Measurements from ENCODE around the gene MS4A4A.
"Not testable (repeated sequence)": the region's sequence is repeated elsewhere in the genome, so short reads cannot be mapped to it uniquely, and the experiment has no call there.

The MS4A4A gene

DNA sequence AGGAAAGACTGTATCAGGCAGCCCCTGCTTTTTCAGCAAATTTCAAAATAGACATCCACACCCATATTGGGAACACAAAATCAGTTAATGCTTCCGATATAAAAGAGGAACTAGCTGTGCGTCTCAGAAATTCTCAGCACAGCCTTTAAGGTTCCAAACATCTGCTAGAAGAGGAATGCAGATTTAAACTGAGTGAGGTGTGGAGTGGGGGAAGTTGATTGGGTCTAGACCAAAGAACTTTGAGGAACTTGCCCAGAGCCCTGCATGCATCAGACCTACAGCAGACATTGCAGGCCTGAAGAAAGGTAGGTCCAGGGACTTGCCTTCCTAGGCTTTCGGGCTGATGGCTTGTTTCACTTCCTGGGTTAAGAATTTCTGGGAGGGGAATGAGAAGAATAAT lies at the start of gene MS4A4A:
Gene MS4A4A (plus strand): TSS at position 255 of the 400 bp plus-strand sequence. CDS start 10 bp downstream, at position 265.
- DNase-seq (ENCODE audit: low spot score): no peak

DNA sequence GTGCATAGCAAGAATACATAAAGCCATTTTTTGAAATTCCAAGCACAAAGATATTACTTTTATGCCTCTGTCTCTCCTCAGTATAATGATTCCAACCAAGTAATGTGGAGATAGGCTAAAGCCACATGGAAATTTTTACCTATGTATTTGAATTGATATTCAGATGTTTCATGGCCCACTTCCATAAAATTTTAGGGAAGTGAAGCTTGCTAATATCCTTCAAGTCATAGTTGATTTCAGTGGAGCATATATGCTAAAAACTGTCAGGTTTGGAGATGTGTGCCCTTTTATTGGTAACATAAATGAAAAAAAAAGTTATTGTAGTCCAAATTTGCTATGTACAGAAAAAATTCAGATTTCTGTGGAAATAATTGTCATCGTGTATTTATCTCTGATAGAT lies 49.8 kb upstream of the MS4A4A start:
- DNase-seq (ENCODE audit: low spot score): no peak

DNA sequence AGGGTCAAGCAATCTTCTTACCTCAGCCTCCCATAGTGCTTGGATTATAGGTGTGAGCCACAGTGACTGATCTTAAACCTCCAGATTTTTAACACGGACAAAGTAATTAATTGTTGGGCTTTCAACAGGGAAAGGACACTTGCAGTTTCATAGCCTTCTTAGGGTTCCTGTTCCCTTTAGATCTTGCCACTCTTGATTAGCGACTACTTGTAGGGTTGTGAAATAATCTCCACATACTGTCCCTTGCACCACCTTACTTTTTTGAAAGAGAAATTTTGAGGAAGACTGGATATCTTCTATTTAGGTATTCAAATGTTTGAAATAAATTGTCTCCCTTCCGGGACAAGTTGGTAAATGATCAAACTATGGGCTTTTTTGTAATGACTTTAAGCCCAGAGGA lies 45.1 kb upstream of the MS4A4A start:
- no peak for DNase-seq (ENCODE audit: low spot score)

DNA sequence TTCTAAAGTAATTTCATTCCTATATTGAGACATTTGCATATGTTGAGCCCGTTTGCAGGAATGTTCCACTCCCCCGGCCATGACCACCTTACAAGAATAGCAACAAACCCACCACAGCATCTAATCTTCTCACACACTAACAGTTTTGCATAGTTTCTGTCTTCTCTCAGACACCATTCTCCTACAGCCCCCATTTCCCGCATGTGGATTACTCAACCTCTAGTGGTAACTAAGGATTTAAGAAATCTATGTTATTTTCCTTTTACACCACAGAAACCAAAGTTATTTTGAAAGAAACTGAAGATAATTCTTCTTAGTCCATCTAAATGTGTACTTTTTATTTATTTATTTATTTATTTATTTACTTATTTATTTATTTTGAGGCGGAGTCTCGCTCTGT lies 39.8 kb upstream of the MS4A4A start:
- no peak for DNase-seq (ENCODE audit: low spot score)

DNA sequence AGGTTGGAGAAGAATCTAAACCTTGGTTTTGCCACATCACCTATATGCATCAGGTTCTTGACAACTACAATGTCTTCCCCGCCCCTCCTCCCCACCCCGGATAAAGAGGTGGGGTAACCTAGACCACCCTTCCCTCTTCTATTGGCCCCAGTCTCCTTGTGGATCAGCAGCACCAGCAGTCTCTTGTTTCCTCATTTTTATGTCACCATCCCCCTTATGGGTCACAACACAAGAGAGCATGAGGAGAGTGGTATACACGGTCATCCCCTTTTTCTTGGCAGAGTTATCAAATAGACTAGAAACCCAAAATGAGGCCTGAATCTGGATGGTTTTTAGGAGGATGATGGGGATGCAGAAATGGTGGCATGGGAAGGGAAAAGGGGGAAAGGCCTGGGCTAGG lies 38.7 kb upstream of the MS4A4A start:
- no peak for DNase-seq (ENCODE audit: low spot score)

DNA sequence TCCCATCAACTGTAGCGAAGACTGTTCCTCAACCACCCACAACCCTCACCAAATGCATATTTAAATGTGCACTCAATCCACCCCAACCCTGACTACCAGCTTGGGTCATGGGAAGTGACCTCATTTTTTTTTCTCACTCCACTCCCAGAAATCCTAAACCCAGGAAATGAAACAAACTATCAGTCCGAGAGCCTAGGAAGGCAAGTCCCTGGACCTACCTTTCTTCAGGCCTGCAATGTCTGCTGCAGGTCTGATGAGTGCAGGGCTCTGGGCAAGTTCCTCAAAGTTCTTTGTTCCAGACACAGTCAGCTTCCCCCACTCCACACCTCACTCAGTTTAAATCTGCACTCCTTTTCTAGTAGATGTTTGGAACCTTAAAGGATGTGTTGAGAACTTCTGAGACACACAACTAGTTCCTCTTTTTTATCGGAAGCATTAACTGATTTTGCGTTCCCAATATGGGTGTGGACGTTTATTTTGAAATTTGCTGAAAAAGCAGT lies 37.7 kb upstream of the MS4A4A start, which contains the start of gene MS4A4E:
Gene MS4A4E (minus strand): TSS at position 398 of the 500 bp plus-strand sequence. CDS start 13,082 bp downstream, outside the sequence.
- no peak for DNase-seq (ENCODE audit: low spot score)

DNA sequence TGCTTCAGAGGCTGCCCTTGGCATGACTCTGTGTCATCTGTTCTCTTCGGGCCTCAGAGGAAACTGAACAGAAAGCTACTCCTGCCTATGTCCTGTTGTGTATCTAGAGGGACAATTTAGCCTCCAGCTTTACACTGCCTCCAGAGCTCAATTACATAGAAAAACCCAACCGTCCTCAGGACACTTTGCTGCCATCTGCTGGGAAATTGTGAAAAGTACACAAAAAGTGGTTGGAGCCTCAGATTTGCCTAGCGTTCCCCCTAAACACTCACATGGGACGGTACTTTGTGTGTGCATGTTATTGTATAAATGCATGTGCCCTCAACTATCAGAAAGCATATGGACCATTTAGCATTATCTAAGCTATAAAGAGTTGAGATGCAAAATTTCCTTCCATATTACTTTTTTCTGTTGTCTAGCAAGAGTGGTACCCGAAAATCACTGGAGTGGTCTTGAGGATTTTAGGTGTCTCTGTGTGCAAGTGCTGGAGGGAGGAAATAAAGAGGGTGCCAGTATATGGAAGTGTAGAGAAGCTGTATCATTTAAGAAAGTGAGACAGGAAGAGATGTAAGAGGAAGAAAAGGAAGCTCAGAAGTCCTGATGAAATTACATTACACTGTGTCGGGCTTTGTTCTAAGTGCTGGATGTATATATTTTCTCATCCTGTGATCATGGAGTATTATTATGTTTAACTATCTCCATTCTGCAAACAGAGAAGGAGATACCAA lies 28.8 kb upstream of the MS4A4A start:
- DNase-seq (ENCODE audit: low spot score): no peak

DNA sequence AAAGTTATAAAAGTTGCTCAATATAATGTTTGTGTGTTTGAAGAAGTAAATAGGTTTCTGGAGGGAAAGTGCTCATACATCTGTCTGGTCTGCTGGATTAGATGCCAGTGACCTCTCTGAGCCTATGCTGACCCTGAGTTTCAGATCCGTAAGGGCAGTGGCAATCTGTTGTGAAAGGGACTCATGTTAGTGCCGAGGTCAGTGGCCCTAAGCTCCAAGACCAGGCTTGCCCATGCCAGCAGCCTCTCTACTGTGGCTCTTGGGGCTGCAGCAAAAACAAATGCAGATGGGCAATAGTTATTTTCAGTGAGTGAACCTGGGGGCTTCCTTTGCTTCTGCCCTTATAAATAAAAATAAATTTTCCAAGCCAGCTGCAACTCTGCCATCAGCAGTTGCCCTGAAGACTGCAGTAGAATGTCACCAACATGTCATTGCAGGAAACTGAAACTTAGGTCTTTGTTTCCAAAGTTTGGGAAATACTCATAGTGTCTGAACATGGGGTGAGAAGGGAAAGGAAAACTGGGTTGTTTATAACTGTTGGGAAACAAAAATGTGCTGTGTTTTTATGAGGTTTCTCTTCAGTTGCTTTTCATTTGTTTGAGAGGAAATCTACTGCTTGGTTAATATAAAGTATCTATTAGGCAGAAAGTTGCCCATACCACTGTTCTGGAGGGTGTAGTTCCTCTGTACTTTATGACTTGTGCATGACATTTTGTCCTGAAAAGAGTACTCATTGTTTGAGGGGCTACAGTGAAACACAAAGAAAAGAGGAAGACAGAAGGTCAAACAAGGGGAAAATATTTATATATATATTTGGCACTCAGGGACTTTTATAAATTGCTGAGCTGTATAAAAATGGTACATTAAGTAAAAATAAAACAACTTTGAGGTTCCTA lies 28.0 kb upstream of the MS4A4A start:
- DNase-seq (ENCODE audit: low spot score): no peak

DNA sequence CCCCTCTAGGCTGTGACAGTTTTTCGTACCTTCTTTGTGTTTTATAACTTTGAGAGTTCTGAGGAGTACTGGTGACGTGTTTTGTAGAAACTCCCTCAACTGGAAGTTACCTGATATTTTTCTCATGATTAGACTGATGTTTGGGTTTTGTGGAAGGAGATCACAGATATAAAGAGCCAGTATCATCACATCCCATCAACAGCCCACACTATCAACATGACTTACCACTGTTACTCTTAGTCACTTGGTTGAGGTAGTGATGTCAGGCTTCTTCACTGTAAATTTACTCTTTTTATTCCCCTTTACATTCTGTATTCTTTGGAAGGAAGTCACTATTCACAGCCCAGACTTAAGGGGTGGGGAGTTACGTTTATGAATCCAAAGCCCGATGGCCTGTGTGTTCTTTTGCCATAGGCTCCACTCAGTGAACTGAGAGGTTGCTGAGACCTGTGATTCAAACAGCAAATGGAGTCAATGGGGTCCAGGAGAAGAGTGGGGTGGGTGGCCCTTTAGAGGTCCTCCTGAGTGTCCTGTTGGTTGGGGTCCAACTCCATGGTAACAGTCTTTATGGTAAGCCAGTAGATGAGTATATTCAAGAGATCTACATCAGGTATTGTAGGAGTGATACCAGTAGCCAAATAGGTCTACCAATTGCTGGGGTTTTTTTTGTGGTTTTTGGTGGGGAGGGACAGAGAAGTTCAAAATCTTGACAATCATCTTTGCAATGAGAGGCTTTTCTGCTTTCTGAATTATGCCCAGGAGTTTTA lies 22.3 kb upstream of the MS4A4A start:
- DNase-seq (ENCODE audit: low spot score): no peak

DNA sequence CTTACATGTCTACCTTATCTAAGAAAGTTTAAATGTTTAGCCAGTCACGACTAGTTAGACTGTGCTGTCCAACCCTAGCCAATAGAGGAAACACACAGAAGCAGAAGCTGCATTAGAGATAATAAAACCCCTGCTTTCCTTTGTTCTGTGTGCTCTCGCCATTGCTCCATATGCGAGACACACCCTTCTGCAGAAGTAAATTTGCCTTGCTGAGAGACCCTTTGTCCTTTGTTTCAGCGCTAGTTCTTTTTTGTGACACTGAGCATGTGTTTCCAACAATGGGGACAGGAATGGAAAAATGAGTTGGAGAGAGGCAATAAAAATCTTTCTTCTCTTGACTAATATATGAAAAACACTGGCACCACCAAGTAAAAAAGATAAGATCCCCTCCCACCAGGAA lies 19.5 kb upstream of the MS4A4A start:
- no peak for DNase-seq (ENCODE audit: low spot score)

DNA sequence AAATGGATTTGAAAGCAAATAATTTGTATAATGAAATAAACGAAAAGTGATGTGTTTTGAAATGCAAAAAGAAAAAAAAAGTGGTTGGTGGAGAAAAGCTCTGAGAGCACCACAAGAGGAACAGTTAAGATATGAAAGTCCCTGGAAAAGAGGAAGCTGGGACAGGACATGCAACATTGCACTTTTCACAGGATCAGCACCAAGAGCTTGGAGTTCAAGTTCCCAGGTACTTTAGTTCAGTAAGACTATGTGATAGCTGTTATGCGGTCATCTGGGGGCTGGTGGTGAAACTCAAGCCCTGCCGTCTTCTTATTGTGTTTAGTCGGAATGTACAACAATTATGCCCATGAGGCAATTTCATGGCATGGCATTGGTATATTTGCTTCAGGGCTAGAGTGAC lies 17.1 kb upstream of the MS4A4A start:
- no peak for DNase-seq (ENCODE audit: low spot score)

DNA sequence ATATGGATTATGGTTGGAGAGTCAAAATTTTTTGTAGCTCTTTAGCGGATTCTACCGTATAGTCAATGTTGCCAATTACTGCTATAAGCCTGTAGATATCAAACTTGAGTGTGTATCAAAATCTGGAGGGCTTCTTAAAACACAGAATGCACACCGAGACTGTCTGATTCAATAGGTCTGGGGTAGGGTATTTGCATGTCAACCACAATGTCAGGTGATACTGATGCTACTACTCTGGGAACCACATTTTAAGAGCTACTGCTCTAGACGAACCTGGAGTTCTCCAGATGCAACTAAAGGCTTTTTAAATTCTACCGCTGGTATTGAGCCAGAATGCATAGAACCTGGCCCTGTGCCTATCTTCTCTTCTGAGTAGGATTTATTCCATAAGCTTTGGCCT lies 15.8 kb upstream of the MS4A4A start:
- DNase-seq (ENCODE audit: low spot score): no peak

DNA sequence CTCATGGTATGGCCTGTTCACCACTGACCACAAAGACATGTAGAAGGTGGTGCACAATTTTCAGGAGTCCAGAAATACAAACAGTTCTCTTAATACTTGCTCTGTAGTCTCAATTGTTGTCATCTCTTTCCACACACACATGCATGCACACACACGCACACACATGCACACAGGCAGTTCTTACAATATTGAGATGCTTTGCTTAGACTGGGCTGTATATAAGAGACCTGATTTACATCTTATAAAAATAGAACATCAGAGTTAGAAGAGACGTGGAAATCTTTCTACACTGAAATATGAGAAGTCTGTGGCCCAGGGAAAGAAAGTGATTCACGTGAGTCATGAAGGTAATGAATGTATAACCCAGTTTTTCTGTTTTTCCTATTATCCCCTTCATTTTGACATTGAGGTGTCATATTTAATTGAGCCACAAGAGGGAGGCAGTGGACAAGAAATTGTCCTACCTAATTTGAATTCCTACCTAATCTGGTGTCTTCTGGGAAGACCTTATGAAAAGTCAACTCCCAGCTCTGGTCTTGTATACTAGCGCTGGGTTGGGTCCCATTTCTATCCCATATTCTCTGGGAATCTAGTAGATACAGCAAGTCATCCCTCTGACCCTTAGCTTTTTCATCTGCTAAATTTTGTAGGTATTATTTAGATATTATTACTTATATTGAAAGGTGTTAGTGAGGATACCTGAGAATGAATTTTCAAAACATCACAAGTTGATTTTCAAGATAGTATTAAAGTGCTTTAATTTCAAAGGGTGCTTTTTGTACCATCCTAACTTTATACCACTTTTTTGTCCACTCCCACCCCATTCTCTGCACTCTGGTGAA lies 14.9 kb upstream of the MS4A4A start:
- DNase-seq (ENCODE audit: low spot score): peak; percentile 85

DNA sequence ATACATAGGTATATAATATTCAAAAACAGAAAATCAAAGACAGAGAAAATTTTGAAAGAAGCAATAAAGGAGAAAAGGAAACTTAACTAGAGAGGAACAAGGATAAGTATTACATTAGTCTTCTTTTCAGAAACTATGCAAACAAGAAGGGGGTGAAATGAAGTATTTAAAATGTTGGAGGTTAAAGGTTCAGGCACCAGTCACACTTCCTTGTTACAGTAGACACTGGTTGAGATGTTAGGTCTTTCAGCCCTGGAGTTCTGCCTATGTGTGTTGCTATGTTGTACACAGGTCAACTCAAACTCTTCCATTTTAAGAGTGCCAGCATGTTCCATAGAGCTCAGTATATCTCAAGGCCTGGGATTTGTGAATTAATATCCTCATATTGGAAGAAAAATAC lies 6.0 kb upstream of the MS4A4A start:
- DNase-seq (ENCODE audit: low spot score): no peak

DNA sequence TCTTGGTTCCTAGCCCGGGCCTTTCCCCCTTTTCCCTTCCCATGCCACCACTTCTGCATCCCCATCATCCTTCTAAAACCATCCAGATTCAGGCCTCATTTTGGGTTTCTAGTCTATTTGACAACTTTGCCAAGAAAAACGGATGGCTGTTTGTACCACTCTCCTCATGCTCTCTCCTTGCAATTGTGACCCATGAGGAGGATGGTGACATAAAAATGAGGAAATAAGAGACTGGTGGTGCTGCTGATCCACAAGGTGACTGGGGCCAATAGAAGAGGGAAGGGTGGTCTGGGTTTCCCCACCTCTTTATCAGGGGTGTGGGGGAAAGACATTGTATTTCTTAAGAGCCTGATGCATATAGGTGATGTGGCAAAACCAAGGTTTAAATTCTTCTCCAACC lies 1.0 kb downstream of the MS4A4A start:
- DNase-seq (ENCODE audit: low spot score): no peak

DNA sequence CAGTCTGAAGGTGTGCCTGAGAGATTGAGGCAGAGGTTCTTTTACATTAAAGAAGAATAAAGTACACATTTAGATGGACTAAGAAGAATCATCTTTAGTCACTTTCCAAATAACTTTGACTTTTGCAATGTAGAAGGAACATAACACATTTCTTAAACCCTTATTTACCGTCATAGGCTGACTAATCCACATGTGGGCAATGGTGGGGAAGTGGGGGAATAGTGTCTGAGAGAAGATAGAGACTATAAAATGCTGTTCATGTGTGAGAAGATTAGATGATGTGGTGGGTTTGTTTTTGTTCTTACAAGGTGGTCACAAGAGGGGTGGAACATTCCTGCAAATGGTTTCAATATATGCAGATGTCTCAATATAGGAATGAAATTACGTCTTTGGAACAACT lies 1.8 kb downstream of the MS4A4A start:
- DNase-seq (ENCODE audit: low spot score): no peak

DNA sequence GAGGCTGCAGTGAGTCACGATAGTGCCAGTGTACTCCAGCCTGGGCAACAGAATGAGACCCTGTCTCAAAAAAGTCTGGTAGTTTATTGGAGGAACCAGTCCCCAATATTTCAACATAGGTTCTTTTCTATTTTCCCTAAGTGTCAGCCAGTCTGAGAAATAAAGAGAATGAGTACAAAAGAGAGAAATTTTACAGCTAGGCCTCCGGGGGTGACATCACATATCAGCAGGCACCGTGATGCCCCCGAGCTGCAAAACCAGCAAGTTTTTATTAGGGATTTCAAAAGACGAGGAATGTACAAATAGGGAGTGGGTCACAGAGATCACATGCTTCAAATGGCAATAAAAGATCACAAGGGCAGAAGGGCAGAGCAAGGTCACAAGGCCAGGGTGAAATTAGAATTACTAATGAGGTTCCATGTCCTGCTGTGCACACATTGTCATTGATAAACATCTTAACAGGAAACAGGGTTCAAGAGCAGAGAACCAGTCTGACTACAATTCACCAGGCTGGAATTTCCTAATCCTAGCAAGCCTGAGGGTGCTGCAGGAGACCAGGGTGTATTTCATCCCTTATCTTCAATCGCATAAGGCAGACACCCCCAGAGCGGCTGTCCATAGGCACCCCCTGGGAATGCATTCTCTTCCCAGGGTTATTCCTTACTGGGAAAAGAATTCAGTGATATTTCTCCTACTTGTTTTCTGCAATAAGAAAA lies 5.1 kb downstream of the MS4A4A start:
- not testable (repeated sequence) for DNase-seq (ENCODE audit: low spot score)

DNA sequence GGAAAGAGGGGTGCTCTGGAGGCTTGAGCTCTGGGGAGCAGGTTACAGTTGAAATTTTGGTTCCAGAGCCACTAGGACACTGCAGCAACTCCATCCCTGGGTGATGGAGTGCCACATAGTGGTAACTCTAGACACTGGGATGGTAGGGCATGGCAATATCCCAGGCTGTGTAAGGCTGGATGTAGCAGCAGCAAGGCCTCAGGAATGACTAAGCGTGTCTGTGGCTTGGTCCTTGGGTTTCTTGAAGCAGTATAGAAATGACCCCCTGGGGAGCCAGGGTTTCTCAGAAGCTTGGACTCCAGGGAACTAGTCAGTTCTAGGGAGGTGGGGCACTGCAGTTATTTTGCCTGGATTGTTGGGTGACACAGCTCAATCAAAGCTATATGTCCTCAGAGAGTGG lies 8.1 kb downstream of the MS4A4A start:
- no peak for DNase-seq (ENCODE audit: low spot score)

DNA sequence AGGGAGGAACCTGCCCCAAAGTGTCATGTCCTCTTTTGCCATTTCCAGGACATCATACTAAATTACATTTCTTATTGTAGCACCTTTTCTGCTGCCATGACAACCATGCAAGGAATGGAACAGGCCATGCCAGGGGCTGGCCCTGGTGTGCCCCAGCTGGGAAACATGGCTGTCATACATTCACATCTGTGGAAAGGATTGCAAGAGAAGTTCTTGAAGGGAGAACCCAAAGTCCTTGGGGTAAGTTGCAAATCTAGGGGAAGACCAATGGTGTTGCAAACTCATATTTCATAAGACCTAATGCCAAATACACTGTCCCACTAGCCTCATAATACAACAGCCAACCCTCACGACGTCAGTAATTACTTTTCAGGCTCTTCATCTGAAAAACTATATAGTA lies 11.7 kb downstream of the MS4A4A start:
- no peak for DNase-seq (ENCODE audit: low spot score)

DNA sequence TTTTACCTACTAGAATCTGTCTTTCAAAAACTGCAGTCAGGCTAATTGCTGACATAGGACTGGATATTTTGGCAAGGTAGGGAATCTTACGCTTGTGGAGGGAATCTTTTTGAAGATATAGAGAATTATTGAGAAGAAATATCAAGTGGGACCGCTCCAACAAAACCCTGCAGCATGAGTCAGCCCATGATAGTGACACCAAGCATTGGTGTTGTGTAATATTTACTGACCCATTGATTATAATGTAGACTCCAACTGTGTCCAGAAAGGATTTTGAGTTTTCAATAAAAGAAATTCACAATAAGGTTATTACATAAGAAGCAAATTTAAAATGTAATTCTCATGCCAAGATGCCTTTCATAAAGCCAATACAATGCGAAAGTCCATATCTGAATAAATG lies 20.7 kb downstream of the MS4A4A start:
- DNase-seq (ENCODE audit: low spot score): no peak

DNA sequence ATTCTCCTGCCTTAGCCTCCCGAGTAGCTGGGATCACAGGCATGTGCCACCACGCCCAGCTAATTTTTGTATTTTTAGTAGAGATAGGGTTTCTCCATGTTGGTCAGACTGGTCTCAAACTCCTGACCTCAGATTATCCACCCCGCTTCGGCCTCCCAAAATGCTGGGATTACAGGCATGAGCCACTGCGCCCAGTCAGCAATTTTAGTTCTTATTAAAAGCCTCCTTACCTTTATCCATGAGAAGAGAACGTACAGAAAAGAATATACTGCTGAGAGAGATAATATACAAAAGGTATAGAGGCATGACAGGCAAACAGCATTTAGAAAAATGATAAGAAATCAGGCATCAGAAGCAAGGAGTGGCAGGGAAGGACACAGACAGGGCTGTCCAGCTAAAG lies 21.4 kb downstream of the MS4A4A start:
- DNase-seq (ENCODE audit: low spot score): not testable (repeated sequence)

Data from COLO829 (cell line).